Mesenchymal stem cell (in vitro differentiated cells and primary cell): ENCODE results near the gene CRKL.

Experiments
- DNase-seq: peaks from one replicate; pipeline ENCODE4 v3.0.0-alpha.2; 2013
- H2AFZ ChIP-seq: one replicate; pipeline ENCODE4 v1.6.1; 2013; ENCODE audit warnings: low read depth, mild to moderate bottlenecking, control low read depth, inconsistent platforms, low read length, moderate library complexity
- H2AK5ac ChIP-seq: 2 replicates; pipeline ENCODE4 v1.6.1; 2013; ENCODE audit warnings: low read length, moderate library complexity, mild to moderate bottlenecking, inconsistent platforms; ENCODE audit not compliant: severe bottlenecking
- H2BK120ac ChIP-seq: one replicate; pipeline ENCODE4 v1.6.1; 2013; ENCODE audit warnings: low read depth, mild to moderate bottlenecking, inconsistent platforms, low read length, moderate library complexity
- H2BK12ac ChIP-seq, 2 experiments: one replicate each; pipeline ENCODE4 v1.6.1; 2013; ENCODE audit warnings: inconsistent platforms in 2 of 2, low read length in 2 of 2, mild to moderate bottlenecking in 2 of 2, moderate library complexity in 2 of 2, control low read depth in 1 of 2
- H2BK15ac ChIP-seq: one replicate; pipeline ENCODE4 v1.6.1; 2013; ENCODE audit warnings: mild to moderate bottlenecking, low read depth, inconsistent platforms; ENCODE audit not compliant: poor library complexity, severe bottlenecking
- H2BK5ac ChIP-seq: 2 replicates; pipeline ENCODE4 v1.6.1; 2013; ENCODE audit warnings: low read depth, mild to moderate bottlenecking, low read length, control low read depth, inconsistent platforms; ENCODE audit not compliant: poor library complexity, severe bottlenecking
- H3K14ac ChIP-seq, 2 experiments: one replicate each; pipeline ENCODE4 v1.6.1; 2013; ENCODE audit warnings: inconsistent platforms in 2 of 2, low read length in 2 of 2, control low read depth in 1 of 2, mild to moderate bottlenecking in 1 of 2, moderate library complexity in 1 of 2
- H3K18ac ChIP-seq, 2 experiments: one replicate each; pipeline ENCODE4 v1.6.1; 2013; ENCODE audit warnings: inconsistent platforms in 2 of 2, low read length in 2 of 2, control low read depth in 1 of 2, low read depth in 1 of 2, mild to moderate bottlenecking in 1 of 2
- H3K23ac ChIP-seq, 2 experiments: one replicate each; pipeline ENCODE4 v1.6.1; 2013; ENCODE audit warnings: inconsistent platforms in 2 of 2, low read length in 2 of 2, mild to moderate bottlenecking in 2 of 2, moderate library complexity in 2 of 2, control low read depth in 1 of 2
- H3K27ac ChIP-seq: 2 replicates; pipeline ENCODE4 v1.5.1; 2013; ENCODE audit warnings: mild to moderate bottlenecking, moderate library complexity, low read length, control low read depth, inconsistent platforms; ENCODE audit not compliant: poor library complexity, severe bottlenecking
- H3K27me3 ChIP-seq, 2 experiments: 2 replicates each; pipeline versions ENCODE4 v1.6.1 to v1.7.0; 2013; ENCODE audit warnings: low read length in 2 of 2, mild to moderate bottlenecking in 2 of 2, moderate library complexity in 2 of 2, control low read depth in 1 of 2, inconsistent platforms in 1 of 2; ENCODE audit not compliant: control insufficient read depth in 1 of 2, insufficient read depth in 1 of 2
- H3K36me3 ChIP-seq, 2 experiments: 2 replicates each; pipeline versions ENCODE4 v1.6.1 to v1.7.0; 2013; ENCODE audit warnings: low read length in 2 of 2, control low read depth in 1 of 2, inconsistent platforms in 1 of 2, low read depth in 1 of 2, mild to moderate bottlenecking in 1 of 2; ENCODE audit not compliant: insufficient read depth in 2 of 2, control insufficient read depth in 1 of 2
- H3K4ac ChIP-seq, 2 experiments: one replicate each; pipeline ENCODE4 v1.6.1; 2013; ENCODE audit warnings: inconsistent platforms in 2 of 2, low read length in 2 of 2, mild to moderate bottlenecking in 2 of 2, moderate library complexity in 2 of 2, control low read depth in 1 of 2, low read depth in 1 of 2
- H3K4me1 ChIP-seq: 2 replicates; pipeline ENCODE4 v1.6.1; 2013; ENCODE audit warnings: low read depth, low read length, control low read depth; ENCODE audit not compliant: control insufficient read depth, insufficient read depth
- H3K4me2 ChIP-seq: 2 replicates; pipeline ENCODE4 v1.6.1; 2013; ENCODE audit warnings: low read length, mild to moderate bottlenecking, inconsistent platforms; ENCODE audit not compliant: poor library complexity, severe bottlenecking
- H3K4me3 ChIP-seq, 2 experiments: 2 replicates each; pipeline versions ENCODE4 v1.5.1 to v1.7.0; 2013; ENCODE audit warnings: low read length in 2 of 2, mild to moderate bottlenecking in 2 of 2, control low read depth in 1 of 2, low read depth in 1 of 2; ENCODE audit not compliant: insufficient read depth in 1 of 2
- H3K79me1 ChIP-seq: replicated peaks from 2 replicates; pipeline ENCODE4 v1.6.1; 2013; ENCODE audit warnings: mild to moderate bottlenecking, control low read depth, low read length, inconsistent platforms; ENCODE audit not compliant: poor library complexity, severe bottlenecking
- H3K9ac ChIP-seq: 2 replicates; pipeline ENCODE4 v1.7.0; 2013; ENCODE audit warnings: mild to moderate bottlenecking, low read length, moderate library complexity
- H3K9me3 ChIP-seq: 2 replicates; pipeline ENCODE4 v1.7.0; 2013; ENCODE audit warnings: mild to moderate bottlenecking, low read length; ENCODE audit not compliant: control insufficient read depth
- H4K8ac ChIP-seq: one replicate; pipeline ENCODE4 v1.6.1; 2013; ENCODE audit warnings: inconsistent platforms, mild to moderate bottlenecking, low read length, moderate library complexity
- H4K91ac ChIP-seq: one replicate; pipeline ENCODE4 v1.6.1; 2013; ENCODE audit warnings: mild to moderate bottlenecking, low read length, inconsistent platforms
- WGBS: methylation state at CpG from one replicate; pipeline ENCODE4 v1.1.7; 2013; ENCODE audit warnings: mixed read lengths; 5-methylcytosine and 5-hydroxymethylcytosine counted together

CRKL gene

GRCh38 chr22:20988573-20989322 lies 71.5 kb downstream of the CRKL start:
- no peak overlapping the region for H2BK120ac ChIP-seq

GRCh38 chr22:20989323-20990138 lies 72.3 kb downstream of the CRKL start:
- peaks cover 31% of the 10 kb centered on the region for H3K79me1 ChIP-seq
- H3K18ac ChIP-seq, result no peak overlapping the region
- H2BK15ac ChIP-seq, result no peak overlapping the region
- no peaks in the 10 kb centered on the region for H3K27me3 ChIP-seq
- no peak overlapping the region for H4K8ac ChIP-seq
- H3K27ac ChIP-seq, result no peak overlapping the region
- peaks cover 6% of the 10 kb centered on the region for H3K4me1 ChIP-seq
- H3K9ac ChIP-seq, result no peak overlapping the region
- H2AFZ ChIP-seq, result no peak overlapping the region
- 85% methylated on average over 12 of the region's 17 CpGs for WGBS
- no peak overlapping the region for H2BK12ac ChIP-seq
- H4K91ac ChIP-seq, result no peak overlapping the region
- H3K14ac ChIP-seq, result no peak overlapping the region
- peaks cover 71 to 82% of the 10 kb centered on the region in 2 experiments for H3K36me3 ChIP-seq
- no peak overlapping the region for H2BK120ac ChIP-seq
- H3K23ac ChIP-seq, result no peak overlapping the region
- H2BK5ac ChIP-seq, result no peak overlapping the region
- H3K9me3 ChIP-seq, result no peaks in the 10 kb centered on the region
- H3K4me3 ChIP-seq, result no peak overlapping the region
- no peak overlapping the region for H3K4ac ChIP-seq
- H3K4me2 ChIP-seq, result no peak overlapping the region
- H2AK5ac ChIP-seq, result no peak overlapping the region
- DNase-seq, result no peak

More at GRCh38 chr22:20988573-20989322, 71.5 kb downstream of the CRKL start:
- H2AFZ ChIP-seq, result no peak overlapping the region
- H2BK15ac ChIP-seq, result no peak overlapping the region
- no peak for DNase-seq
- H3K4ac ChIP-seq, result no peak overlapping the region
- no peaks in the 10 kb centered on the region for H3K27me3 ChIP-seq
- H3K23ac ChIP-seq, result no peak overlapping the region
- no peak overlapping the region for H2BK12ac ChIP-seq
- no peak overlapping the region for H3K4me3 ChIP-seq
- no peak overlapping the region for H2BK5ac ChIP-seq
- H3K4me2 ChIP-seq, result no peak overlapping the region
- H4K91ac ChIP-seq, result no peak overlapping the region
- no peak overlapping the region for H4K8ac ChIP-seq
- H2AK5ac ChIP-seq, result no peak overlapping the region
- H3K9ac ChIP-seq, result no peak overlapping the region
- no peak overlapping the region for H3K14ac ChIP-seq
- H3K27ac ChIP-seq, result no peak overlapping the region
- H3K9me3 ChIP-seq, result no peaks in the 10 kb centered on the region
- peaks cover 38% of the 10 kb centered on the region for H3K79me1 ChIP-seq
- H3K4me1 ChIP-seq, result peaks cover 8% of the 10 kb centered on the region
- H3K36me3 ChIP-seq, result peaks cover 77 to 78% of the 10 kb centered on the region in 2 experiments
- 93% methylated on average over 16 of the region's 16 CpGs for WGBS
- no peak overlapping the region for H3K18ac ChIP-seq

- H3K4me2 ChIP-seq, result no peak overlapping the region
- H3K27ac ChIP-seq, result no peak overlapping the region
- no peak overlapping the region for H2AK5ac ChIP-seq
- H2AFZ ChIP-seq, result no peak overlapping the region
- no peak overlapping the region for H4K91ac ChIP-seq
- no peaks in the 10 kb centered on the region for H3K27me3 ChIP-seq
- no peak overlapping the region for H3K4me3 ChIP-seq
- no peaks in the 10 kb centered on the region for H3K9me3 ChIP-seq
- H3K4me1 ChIP-seq, result peaks cover 6% of the 10 kb centered on the region
- no peak overlapping the region for H4K8ac ChIP-seq
- no peak overlapping the region for H2BK5ac ChIP-seq
- no peak overlapping the region for H3K9ac ChIP-seq
- no peak overlapping the region for H3K14ac ChIP-seq
- no peak overlapping the region for H3K18ac ChIP-seq
- peaks cover 26% of the 10 kb centered on the region for H3K79me1 ChIP-seq
- 91% methylated on average over 21 of the region's 21 CpGs for WGBS
- no peak overlapping the region for H2BK120ac ChIP-seq
- DNase-seq, result no peak
- no peak overlapping the region for H3K23ac ChIP-seq
- no peak overlapping the region for H2BK15ac ChIP-seq
- no peak overlapping the region for H2BK12ac ChIP-seq
- H3K36me3 ChIP-seq, result peaks cover 76 to 85% of the 10 kb centered on the region in 2 experiments
- H3K4ac ChIP-seq, result no peak overlapping the region
Observed at GRCh38 chr22:20990184-20991180, 73.3 kb downstream of the CRKL start.
